Stimulated activated CD4-positive, alpha-beta T cell treated with anti-CD3 and anti-CD28 coated beads, Interleukin-4, amount 100 ng/mL, for 4 hours (primary cell): ENCODE data around the gene PRDM16.
"Not testable (repeated sequence)": the region's sequence is repeated elsewhere in the genome, so short reads cannot be mapped to it uniquely, and the experiment has no call there.

Experiments
- DNase-seq, 2 experiments: peaks; one replicate each; pipeline ENCODE4 v3.0.0-alpha.2; 2020

PRDM16 gene

DNA sequence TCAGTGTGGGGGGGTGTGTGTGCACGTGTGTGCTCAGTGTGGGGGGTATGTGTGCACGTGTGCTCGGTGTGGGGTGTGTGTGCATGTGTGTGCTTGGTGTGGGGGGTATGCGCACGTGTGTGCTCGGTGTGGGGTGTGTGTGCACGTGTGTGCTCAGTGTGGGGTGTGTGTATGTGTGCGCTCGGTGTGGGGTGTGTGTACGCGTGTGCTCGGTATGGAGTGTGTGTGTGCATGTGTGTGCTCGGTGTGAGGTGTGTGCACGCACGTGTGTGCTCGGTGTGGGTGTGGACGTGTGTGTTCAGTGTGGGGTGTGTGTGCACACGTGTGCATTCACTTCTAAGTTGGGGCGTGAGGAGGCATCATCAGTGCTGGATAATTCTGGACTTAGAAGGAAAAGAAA, 77.9 kb downstream of the PRDM16 start:
- DNase-seq: no peak

DNA sequence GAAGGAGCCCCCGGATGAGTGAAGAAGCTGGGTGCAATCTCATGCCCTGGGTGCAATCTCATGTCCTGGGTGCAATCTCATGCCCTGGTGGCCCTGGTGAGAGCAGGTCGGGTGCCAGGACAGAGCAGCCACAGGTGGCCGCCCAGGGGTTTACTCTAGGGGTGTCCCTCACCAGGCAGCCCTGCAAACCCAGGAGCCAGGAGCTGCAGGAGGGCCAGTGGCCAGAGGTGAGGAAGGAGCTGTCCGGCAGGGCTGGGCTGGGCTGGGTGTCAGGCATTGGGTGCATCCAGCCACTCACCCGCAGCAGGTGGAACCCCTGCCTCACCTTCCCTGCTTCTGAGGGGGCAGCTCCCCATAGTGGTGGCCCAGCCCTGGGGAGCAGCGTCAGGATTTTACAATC, 79.2 kb downstream of the PRDM16 start:
- no peak for DNase-seq

DNA sequence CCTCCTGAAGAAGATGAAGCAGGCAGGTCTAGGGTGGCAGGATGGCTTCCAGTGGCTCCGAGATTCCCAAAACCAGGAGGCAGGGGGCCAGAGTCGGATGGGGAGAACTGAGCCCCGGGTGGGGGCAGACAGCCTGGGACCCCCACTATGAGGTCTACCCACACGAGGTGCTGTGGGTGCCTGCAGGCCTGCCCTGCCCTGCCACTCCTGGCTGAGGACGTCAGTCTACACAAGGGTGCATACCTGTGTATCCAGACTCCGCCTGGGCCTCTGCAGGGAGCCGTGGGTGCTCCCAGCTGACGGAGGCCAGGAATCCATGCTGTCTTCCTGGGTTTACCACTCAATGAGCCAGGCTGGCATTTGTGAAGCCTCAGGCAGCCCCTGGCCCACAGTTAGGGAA, 80.3 kb downstream of the PRDM16 start:
- no peak for DNase-seq

DNA sequence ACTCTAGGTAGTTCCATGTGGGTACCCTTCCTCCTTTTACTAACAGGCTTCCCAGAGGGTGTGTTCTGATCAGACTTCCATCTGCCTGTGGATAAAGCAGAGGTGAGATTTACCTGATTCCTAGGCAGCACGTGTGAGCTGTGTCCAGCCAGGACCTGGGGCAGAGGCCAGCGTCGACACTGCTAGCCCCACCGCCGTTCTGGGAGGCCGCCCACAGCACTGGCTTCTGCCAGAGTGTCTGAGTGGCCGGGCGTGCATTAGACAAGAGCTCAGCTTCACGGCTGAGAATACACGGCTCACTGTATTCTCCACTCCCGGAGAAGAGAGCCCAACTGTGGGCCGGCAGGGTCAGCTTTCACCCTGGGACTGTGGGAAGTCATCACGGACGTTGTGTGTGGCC, 82.5 kb downstream of the PRDM16 start:
- no peak for DNase-seq

DNA sequence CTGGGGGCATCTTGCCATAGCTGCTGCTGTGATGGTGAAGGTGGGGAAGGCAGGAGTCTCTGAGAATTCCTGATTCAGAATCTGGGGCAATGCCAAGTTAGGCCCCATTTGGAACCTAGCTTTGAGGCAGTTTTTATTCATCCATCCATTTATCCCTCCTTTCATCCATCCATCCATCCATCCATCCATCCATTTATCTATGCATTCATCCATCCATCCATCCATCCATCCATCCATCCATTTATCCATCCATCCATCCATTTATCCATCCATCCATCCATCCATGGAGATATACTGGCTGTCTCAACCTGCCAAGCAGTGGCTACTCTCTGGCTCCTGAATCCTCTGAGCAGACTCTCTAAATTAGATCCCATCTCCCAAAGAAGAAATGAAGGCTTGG, 83.1 kb downstream of the PRDM16 start:
- no peak for DNase-seq

DNA sequence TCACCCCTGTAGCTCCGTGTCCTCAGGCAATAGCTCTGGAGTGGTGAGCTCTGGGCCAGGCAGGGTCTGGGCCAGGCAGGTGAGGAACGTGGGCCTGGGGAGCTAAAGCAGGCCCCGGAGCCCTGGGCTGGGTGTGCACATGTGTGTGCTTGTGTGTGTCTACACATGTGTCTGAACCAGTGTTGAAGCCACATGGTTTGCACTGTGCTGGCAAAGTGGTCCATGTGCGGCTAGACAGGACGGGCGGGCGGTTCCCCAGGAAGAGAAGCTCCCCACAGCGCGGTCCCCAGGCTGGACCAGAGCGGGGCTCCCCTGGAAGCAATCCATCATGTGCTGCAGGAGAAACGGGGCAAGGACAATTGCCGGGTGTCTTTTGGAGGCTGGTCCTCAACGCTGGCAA, 84.2 kb downstream of the PRDM16 start:
- DNase-seq: no peak

DNA sequence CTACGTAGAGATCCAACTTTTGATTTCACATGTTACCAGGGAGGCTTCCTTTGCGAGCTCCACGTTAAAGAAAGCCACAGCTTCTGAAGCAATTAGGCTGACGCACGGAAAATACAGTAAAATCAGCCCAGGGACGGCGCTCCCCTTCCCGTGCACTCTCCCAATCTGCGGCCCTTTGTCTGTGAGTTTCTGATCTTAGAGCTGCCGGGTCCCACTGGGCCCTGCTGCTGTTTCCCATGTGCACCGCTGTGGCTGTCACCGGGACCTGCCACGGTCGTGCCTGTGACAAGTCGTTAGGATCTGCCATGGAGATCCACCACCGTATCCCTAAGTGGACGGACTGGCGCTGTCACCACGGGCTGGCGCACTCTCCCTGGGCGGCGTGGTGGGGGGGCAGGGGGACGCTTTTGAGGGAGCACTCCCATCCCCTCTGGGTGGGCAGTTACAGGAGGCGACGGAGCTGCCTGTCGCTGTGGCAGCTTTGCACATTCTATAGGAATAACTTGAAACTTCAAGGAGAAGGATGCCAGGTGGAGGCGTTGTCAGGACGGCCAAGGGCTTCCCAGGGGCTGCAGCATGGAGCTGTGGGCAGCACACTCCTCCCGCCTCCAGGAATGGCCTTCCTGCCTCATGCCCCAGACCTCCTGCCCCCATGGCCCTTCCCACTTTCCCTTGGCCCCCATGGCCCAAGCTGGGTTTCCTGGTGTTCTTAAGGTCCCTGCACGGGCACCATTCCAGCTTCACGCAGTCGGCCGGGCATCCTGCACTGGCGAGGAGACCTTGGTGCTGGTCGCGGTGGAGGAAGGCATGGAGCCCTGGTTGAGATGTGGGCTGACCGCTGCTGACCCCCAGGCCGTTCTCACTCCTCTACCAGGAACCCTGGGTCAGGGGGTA, 85.1 kb downstream of the PRDM16 start:
- no peak for DNase-seq

DNA sequence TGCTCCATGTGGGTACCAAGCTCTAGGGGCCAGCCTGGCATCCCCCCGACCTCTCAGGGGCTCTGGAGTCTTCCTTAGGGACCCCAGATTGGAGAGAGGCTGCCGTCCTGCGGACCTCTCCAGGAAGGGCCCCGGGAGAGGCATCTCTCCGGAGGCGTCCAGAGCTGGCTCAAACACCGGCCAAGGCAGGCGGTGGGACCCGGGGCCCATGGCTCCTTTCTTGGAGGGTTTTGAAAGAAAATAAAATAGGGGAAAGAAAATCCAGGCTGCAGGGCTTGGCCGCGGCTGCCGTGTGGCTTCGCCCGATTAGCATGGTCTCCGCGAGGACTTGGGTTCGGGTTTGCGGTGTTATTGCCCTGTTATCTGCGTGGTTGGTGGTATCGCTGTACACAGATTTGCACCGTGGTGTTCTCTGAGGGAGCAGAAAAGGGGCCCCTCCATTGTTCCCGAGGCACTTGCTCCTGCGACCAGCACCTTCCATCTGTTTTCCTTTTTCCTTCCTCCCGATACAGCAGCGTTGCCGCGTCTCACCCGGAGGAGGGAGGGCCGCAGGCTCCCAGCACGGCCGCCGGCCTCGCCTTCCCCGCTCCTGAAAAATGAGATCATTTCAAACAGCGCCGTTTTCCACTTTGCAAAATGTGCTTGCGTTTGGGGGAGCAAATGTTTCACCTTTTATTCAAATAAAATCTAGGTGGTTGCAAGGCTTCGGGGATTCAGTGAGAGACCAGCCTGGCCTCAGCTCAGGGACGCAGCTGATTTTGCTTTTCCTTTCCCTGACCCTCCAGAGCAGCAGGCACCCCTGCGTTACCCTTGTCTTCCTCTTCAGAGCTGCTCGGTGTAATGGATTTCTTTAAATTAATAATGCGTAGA, 86.3 kb downstream of the PRDM16 start:
- DNase-seq: no peak

DNA sequence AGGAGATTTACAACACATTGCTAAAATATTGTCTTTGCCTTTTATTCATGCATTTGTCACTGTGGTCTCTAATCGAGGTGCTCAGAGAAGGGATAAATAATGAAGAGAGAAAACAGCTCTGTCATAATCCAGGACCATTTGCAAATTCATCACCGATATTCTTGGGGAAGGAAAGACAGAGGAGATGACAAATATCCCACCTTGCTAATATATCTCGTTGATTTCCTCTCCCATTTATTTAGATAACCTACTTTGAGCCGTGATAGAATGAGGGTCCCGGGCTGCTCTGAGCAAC, 86.9 kb downstream of the PRDM16 start:
- no peak for DNase-seq

DNA sequence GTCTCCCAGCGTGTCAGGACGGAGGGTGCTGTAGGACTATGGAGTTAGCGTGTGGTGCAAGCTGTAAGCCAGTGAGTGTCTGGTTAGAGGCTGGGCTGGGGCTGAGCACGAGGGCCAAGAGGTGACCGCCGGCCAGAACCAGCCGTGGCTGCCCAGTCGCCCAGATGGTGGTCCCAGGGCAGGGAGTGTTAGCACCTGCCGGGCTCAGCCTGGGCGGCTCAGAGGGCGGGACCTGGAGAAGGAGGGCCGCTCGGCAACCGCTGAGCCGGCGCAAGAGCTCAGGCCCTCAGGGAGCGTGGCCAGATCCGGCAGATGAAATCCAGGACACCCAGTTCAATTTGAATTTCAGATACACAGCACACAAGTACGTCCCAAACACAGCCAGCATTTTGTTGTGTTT, 87.9 kb downstream of the PRDM16 start:
- no peak for DNase-seq

DNA sequence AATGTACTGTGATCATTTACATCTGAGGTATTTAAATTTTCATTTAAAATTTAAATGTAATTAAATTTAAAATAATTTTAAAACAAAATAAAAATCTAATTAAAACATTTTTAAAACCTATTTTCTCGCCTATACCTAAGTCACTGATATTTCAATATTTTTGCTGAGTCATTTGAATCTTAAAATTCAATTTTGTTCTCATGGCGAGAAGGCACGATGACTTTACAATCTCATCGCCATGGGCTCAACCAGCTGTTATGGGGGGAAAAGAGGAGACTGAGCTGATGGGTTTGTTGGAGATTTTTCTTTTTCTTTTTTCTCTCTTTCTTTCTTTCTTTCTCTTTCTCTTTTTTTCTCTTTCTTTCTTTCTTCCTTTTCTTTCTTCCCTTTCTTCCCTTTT, 89.3 kb downstream of the PRDM16 start:
- DNase-seq: no peak

DNA sequence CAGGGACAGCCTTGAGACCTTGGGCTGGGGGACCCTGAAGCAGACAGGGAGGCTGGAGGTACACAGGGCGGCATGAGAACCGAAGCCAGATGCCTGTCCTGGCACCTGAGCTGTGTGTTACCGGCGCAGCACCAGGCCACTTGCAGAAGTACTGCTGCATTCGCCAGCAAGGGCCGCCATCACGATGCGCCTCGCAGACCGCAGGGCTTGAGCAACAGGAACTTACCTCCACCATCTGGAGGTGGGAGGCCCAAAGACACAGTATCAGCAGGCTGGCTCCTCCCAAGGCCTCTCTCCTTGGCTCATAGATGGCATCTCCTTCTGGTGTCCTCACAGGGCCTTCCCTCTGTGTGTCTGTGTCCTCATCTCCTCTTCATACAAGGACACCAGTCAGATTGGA, 90.1 kb downstream of the PRDM16 start:
- no peak for DNase-seq

DNA sequence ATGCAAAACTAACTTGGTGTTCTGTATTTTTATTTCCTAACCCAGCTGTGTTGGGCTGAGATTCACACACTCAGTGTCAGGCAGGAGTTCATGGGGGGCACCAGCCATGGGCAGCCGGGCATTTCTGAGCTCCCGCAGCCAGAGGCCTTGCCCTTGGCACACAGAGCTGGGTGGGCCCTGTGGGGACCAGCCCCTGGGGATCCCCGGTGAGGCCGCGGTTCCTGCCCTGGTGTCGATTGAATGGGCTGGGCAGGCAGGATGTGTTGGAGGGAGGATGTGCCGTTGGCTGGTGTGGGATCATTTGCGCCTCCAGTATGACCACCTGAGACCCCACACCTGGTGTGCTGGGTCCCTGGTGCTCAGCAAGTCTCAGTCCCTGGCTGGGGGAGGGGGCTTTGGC, 91.0 kb downstream of the PRDM16 start:
- DNase-seq: no peak

DNA sequence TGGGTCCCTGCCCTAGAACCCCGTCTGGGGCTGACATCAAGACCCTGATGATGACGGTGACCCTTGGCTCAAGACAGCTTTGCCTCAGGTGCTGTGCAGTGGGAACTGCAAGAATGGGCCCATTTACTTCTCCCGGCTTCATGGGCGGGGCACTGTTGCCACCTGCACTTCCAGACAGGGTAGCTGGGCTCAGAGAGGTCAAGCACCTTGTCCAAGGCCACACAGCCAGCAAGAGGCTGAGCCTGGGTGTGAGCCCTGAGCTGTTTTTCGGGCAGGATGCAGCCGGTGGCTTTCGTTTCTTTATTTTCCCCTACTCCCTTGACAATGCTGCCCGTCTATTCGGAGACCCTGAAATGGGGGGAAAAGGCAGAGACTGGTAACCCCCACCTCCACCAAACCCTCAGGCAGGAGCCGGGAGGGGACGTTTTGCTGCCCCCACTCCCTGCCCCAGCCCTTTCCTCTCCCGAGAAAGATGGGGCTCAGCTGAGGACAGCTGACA, 91.7 kb downstream of the PRDM16 start:
- DNase-seq: no peak

DNA sequence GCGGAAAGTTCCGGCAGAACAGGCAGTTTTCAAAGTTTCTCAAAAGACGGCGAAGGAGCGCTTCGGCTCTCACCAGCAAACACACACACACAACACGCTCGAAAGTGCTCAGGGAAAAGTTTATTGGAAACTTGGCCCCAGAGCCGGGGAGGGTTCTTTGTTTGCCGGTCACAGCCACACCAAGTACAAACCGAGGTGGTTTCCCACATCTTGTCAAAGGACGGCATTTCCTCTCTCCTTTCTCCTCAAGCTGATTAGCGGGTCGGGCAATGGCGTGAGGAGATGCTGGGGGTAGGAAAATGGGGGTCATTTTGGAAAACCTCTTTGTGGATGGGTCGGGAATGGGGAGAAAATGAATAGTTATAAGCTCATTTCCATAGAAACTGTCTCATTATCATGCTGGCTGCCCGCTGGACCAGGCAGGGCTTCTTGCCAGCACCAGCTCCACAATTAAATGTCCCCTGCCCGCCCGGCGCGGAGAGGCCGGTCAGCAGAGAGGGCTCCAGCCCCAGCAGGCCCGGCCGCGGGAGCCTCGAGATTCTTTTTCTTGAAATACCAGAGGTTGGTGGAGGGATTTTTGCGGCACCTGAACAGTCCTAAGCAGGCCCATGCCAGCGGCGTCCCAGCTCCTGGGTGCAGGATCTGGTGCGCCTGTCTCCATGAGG, 92.3 kb downstream of the PRDM16 start:
- DNase-seq: no peak

DNA sequence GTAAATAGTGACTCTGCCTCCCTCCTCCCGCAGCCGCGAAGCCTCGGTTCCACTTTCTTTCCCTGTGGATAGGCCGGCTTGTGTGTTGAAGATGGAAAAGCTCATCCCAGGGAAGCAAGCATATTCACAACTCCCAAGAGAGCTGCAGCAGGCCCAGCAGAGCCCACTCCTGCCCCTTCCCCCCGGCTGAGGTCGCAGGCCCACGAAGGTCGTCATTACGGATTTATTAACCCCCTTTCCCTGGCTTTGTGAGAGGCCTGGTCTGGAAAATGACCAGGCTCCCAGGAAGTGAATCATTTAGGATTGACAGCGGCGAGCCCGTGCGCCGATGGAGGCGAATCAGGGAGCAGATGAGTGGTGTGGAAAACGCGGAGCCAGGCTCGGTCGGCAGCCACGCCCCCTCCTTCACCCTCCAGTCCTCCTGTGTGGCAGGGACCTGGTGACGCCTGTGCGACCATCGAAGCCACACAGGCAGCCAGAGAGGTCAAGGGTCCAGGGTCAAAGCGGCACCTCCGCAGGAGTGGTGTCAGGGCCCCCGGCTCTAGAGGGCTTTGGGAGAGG, 93.4 kb downstream of the PRDM16 start:
- DNase-seq: no peak

DNA sequence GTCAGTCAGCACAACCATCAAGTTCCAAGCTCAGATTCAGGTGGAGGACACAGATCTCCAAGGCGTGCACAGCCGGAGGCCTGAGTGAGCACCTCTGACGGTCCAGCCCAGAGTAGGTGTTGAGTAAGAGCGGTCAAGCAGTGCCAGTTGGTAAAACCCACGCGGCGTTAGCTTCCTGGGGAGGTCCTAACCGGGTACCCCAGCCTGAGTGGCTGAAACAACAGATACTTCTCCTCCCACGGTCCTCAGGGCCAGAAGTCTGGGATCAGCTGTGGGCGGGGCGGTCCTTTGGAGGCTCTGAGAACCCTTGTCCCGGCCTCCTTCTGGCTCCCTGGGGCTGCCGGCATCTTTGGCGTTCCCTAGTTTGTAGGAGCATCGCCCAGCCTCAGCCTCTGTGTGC, 94.4 kb downstream of the PRDM16 start:
- DNase-seq: no peak

DNA sequence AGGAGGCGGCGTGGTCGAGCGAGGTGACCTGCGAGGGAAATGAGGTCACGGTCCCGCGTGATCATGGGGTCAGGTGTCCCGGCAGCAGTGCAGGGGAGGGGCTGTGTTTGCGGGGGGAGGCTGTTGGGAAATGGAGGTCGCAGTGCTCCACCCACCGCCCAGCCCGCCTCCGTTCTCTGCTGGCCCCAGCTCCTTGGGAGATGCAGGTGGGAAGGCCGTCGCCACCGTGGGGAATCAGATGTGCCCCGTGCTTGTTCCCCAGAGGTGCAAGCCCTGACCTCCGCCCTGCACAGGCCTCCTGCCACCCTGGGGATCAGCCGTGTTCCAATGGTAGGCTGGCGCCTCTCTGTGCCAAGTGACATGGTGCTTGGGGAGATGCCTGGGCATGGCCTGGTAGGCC, 95.7 kb downstream of the PRDM16 start:
- no peak for DNase-seq

DNA sequence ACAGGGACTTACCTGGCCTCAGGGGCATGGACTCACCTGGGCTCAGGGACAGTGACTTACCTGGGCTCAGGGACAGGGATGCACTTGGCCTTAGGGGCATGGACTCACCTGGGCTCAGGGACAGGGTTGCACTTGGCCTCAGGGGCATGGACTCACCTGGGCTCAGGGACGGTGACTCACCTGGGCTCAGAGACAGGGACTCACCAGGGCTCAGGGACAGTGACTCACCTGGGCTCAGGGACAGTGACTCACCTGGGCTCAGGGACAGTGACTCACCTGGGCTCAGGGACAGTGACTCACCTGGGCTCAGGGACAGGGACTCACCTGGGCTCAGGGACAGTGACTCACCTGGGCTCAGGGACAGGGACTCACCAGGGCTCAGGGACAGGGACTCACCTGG, 96.2 kb downstream of the PRDM16 start:
- DNase-seq: not testable (repeated sequence)

DNA sequence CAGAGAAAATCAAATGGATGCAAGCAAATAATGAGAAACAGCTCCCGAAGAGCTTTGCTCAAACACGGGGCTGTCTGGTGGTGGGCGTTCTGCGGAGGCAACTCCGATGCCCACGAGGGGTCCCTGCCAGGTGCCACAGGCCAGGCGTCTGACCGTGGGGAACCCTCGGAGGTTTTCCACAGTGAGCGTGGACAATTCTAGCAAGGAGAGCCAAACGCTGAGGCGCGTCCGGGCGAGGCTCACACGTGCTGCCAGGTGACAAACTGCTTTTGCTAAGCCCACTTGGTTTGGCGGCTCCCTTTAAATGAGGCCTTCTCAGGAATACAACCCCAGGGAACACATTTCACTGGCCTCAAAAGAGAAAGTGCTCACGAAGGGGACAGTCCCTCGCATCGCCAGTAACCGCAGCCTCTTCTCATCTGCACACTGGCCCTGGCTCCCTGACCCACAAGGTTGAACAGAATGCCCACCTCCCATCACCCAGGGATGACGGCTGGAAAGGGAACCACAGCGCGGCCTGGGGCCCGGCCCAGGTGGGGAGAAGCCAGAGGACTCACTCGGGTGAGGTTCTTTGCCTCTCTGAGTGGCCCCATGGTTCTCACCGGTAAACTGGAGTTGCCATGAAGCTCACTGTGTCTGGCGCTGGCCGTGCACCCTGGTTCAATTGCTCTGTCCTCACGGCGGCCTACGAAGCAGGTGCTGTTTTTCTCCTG, 97.4 kb downstream of the PRDM16 start:
- no peak for DNase-seq

DNA sequence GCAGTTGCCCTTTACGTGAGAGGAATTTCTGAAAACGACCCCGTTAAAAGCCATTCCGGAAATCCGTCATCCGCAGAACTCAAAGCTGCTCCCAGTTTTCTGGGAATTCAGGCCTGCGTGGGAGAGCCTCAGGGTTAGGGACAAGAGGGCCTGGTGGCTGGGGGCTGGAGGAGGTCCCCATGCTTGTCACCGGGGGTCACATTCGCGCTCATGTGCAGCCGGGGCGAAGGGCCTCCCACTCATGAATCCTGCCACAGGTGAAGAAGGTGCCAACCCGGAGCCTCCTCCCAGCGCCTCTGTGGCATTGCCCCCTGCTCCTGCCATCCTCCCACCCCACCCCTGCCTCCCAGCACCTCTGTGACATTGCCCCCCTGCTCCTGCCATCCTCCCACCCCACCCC, 98.3 kb downstream of the PRDM16 start:
- no peak for DNase-seq

DNA sequence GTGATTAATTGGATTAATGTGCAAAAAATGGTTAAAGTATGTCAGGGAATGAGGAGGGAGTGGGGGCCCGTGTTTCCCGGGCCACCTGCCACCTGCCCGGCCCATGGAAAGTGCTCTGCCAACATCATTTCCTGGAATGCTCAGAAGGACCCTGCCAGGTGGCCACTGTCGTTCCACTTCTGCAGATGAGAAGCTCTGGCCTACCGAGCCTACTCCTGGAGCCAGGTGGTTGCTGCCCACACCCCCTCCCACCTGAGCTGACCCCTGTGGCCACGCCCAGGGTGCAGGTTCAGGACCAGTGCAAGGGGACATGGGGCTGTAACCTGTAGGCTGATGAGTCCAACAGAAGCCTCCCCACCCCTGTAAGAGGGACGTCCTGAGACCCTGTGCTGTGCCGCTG, 99.7 kb downstream of the PRDM16 start:
- DNase-seq: no peak
